Sigmoid colon (tissue), 4 donors: ENCODE measurements around the gene IQCM.

ENCODE experiments used
- CTCF ChIP-seq, 4 experiments: fragments of 450-650 bp in 3 of 4; fragments of 200-600 bp in 1 of 4; IDR thresholded peaks; one replicate each; pipeline ENCODE4 v1.5.1; 2016 to 2019; ENCODE audit warnings: antibody characterized with exemption in 4 of 4, mild to moderate bottlenecking in 3 of 4, moderate library complexity in 2 of 4
- EP300 ChIP-seq, 4 donors: sonication (generic); formaldehyde crosslinking; IDR thresholded peaks; one replicate each; pipeline ENCODE4 v1.6.1; 2017; ENCODE audit warnings: antibody characterized with exemption in 4 of 4

- no peak for TF ChIP-seq EP300 (IDR thresholded peaks at IDR 0.05)
- no peak for TF ChIP-seq CTCF (IDR thresholded peaks at IDR 0.05)
Measured at GRCh38 chr4:149328161-149328560, 487.5 kb downstream of the IQCM start.
